ENCODE data around the gene RHBDF1. TPM values are rescaled to one million over a fixed set of nuclear protein-coding genes. Genes with fewer than 3 reads are reported as not detected.

Gene RHBDF1
- total and polyA plus RNA-seq, 4 donors = 1.8 to 6.2 (median 3.5) TPM

- no peak for DNase-seq (ENCODE audit: low spot score)
- 96% methylated on average over 6 of the region's 6 CpGs for WGBS
- Histone ChIP-seq H3K9ac (ENCODE audit: low read depth in 1 of 2, low read length in 2 of 2) (no peak overlapping the region), H3K9me3 (ENCODE audit: control insufficient read depth in 4 of 4, low read length in 3 of 4) (no peaks in the 10 kb centered on the region), H3K27ac (ENCODE audit: low read depth in 1 of 2, low read length in 2 of 2) (no peak overlapping the region), H3K36me3 (ENCODE audit: control insufficient read depth in 4 of 4, insufficient read depth in 3 of 4, low read depth in 1 of 4, low read length in 3 of 4) (peaks cover 2 to 9% (median 6%) of the 10 kb centered on the region in 4 donors), H3K4me1 (ENCODE audit: control insufficient read depth in 4 of 4, insufficient read depth in 4 of 4, low read length in 3 of 4) (peaks cover 8 to 19% (median 17%) of the 10 kb centered on the region in 4 donors), H3K27me3 (ENCODE audit: control insufficient read depth in 4 of 4, insufficient read depth in 4 of 4, low read length in 3 of 4) (no peaks in the 10 kb centered on the region), H3K4me3 (ENCODE audit: low read depth in 1 of 3, low read length in 3 of 3) (no peak overlapping the region)
- TF ChIP-seq SP1 (IDR thresholded peaks at IDR 0.05) (no peak), FOXA2 (IDR thresholded peaks at IDR 0.05) (no peak), ATF3 (IDR thresholded peaks at IDR 0.05) (no peak), RXRA (IDR thresholded peaks at IDR 0.05) (no peak), ZBTB33 (IDR thresholded peaks at IDR 0.05) (no peak), GABPA (IDR thresholded peaks at IDR 0.05 in 1 of 2, conservative IDR thresholded peaks at IDR 0.05 in 1 of 2) (no peak), YY1 (IDR thresholded peaks at IDR 0.05) (no peak), RAD21 (IDR thresholded peaks at IDR 0.05) (no peak), NR2F2 (IDR thresholded peaks at IDR 0.05) (no peak), TAF1 (conservative IDR thresholded peaks at IDR 0.05) (no peak), JUND (IDR thresholded peaks at IDR 0.05) (no peak), HNF4A (conservative IDR thresholded peaks at IDR 0.05) (no peak), FOXA1 (IDR thresholded peaks at IDR 0.05) (no peak), EGR1 (IDR thresholded peaks at IDR 0.05; ENCODE audit: low read depth in 2 of 2) (no peak), CTCF (IDR thresholded peaks at IDR 0.05; ENCODE audit: low read depth, low read length, missing input control) (no peak), HNF4G (IDR thresholded peaks at IDR 0.05) (no peak), REST (IDR thresholded peaks at IDR 0.05) (no peak), MAX (IDR thresholded peaks at IDR 0.05) (no peak)
Observed at GRCh38 chr16:105521-105920, 33.1 kb upstream of the RHBDF1 start.
